Fibroblast of pulmonary artery (primary cell): ENCODE data around the gene ANO2.

Experiments used
- DNase-seq: peaks from one replicate; pipeline ENCODE4 v3.0.0-alpha.2; 2010; ENCODE audit warnings: low read depth
- H3K4me3 ChIP-seq: replicated peaks from 2 replicates; pipeline ENCODE4 v1.5.1; 2011; ENCODE audit warnings: low read depth, mild to moderate bottlenecking, control low read depth, low read length, moderate library complexity
- CTCF ChIP-seq: IDR thresholded peaks from 2 replicates; pipeline ENCODE4 v1.5.1; 2011; ENCODE audit warnings: mild to moderate bottlenecking, control low read depth, low read length, inconsistent platforms; ENCODE audit errors: missing control alignments

The ANO2 gene

GRCh38 chr12:5577741-5578140 lies 367.3 kb downstream of the ANO2 start:
- DNase-seq, result peak; percentile 7
- no peak overlapping the region for H3K4me3 ChIP-seq
- TF ChIP-seq CTCF, result no peak

GRCh38 chr12:5577211-5577612 lies 367.8 kb downstream of the ANO2 start:
- H3K4me3 ChIP-seq, result no peak overlapping the region
- DNase-seq, result no peak
- TF ChIP-seq CTCF, result no peak

- H3K4me3 ChIP-seq, result no peak overlapping the region
- no peak for TF ChIP-seq CTCF
- DNase-seq, result no peak
Measured at GRCh38 chr12:5575987-5576386, 369.1 kb downstream of the ANO2 start.

GRCh38 chr12:5575232-5575631 lies 369.8 kb downstream of the ANO2 start:
- no peak overlapping the region for H3K4me3 ChIP-seq
- TF ChIP-seq CTCF, result no peak
- no peak for DNase-seq

- no peak for DNase-seq
- no peak overlapping the region for H3K4me3 ChIP-seq
- TF ChIP-seq CTCF, result no peak
Measured at GRCh38 chr12:5573390-5573789, 371.7 kb downstream of the ANO2 start.

GRCh38 chr12:5571115-5571514 lies 373.9 kb downstream of the ANO2 start:
- no peak overlapping the region for H3K4me3 ChIP-seq
- DNase-seq, result no peak
- TF ChIP-seq CTCF, result no peak

- H3K4me3 ChIP-seq, result no peak overlapping the region
- TF ChIP-seq CTCF, result no peak
- no peak for DNase-seq
Measured at GRCh38 chr12:5570416-5570815, 374.6 kb downstream of the ANO2 start.
